HUES48 (cell line): ENCODE data around the gene LY86.
"Not testable (repeated sequence)": the region's sequence is repeated elsewhere in the genome, so short reads cannot be mapped to it uniquely, and the experiment has no call there.

Source experiments
- H3K27ac ChIP-seq: one replicate; pipeline ENCODE4 v1.7.0; 2013; ENCODE audit warnings: low read depth, low read length, inconsistent platforms
- H3K27me3 ChIP-seq: 2 replicates; pipeline ENCODE4 v1.6.1; 2013; ENCODE audit warnings: mild to moderate bottlenecking, low read length; ENCODE audit not compliant: control insufficient read depth, insufficient read depth
- H3K36me3 ChIP-seq: 2 replicates; pipeline ENCODE4 v1.6.1; 2013; ENCODE audit warnings: low read length; ENCODE audit not compliant: control insufficient read depth, insufficient read depth
- H3K4me1 ChIP-seq: 2 replicates; pipeline ENCODE4 v1.6.1; 2013; ENCODE audit warnings: mild to moderate bottlenecking, low read length; ENCODE audit not compliant: control insufficient read depth, insufficient read depth
- H3K4me3 ChIP-seq: 2 replicates; pipeline ENCODE4 v1.5.1; 2013; ENCODE audit warnings: mild to moderate bottlenecking, low read depth, low read length
- H3K9ac ChIP-seq: 2 replicates; pipeline ENCODE4 v1.6.1; 2013; ENCODE audit warnings: mild to moderate bottlenecking, low read depth, low read length, moderate library complexity
- H3K9me3 ChIP-seq: 2 replicates; pipeline ENCODE4 v1.6.1; 2013; ENCODE audit warnings: low read length; ENCODE audit not compliant: control insufficient read depth, insufficient read depth

The LY86 gene

DNA sequence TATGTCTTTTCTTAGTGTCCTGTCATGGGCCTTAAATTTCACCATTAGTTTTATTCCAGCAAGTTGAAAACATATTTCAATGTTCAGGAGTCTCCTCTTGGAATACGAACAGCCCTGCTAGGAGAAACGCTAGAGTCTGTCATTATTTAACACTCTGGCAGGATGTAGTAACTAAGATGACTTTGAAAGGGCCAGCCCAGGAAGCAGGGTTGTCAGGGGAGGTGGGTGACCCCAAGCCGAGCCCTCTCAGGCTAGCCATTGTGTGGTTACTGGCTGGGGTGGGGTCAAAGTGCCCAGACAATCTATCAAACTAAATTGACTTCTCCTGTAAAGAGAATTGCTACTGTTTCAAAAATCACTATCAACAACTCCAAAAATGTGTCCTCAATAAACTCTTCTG lies 67.8 kb downstream of the LY86 start:
- Histone ChIP-seq H3K27me3 (peaks cover 16% of the 10 kb centered on the region), H3K36me3 (no peaks in the 10 kb centered on the region), H3K4me3 (no peak overlapping the region), H3K27ac (no peak overlapping the region), H3K9me3 (no peaks in the 10 kb centered on the region), H3K4me1 (no peaks in the 10 kb centered on the region), H3K9ac (no peak overlapping the region)

DNA sequence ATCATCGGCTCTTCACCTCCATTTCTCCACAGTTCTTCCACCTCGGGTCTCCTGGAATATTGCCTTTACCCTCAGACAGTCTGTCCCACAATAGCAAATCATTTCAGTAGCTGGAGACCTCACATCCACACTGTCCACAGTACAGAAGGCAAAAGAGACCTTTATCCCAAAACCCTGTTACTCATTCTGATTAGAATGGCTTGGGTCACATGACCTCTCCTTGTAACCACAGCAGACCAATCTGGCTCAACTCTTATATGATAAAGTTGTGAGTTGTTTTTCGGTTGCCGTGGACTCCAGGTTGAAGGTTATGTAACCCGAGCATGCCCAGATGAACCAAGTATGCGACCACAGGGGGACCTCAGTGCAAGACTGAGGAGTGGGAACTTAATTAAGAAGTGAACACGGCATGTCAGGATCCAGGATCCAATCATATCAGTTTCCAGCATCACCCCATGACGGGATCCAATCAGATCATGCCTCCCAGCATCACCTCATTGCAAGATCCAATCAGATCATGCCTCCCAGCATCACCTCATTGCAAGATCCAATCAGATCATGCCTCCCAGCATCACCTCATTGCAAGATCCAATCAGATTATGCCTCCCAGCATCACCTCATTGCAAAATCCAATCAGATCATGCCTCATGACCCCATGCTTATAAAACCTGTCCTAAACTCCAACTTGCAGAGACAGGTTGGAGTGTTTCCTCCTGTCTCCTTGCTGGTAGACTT lies 68.7 kb downstream of the LY86 start:
- H3K36me3 ChIP-seq = no peaks in the 10 kb centered on the region
- H3K9me3 ChIP-seq = no peaks in the 10 kb centered on the region
- peaks cover 15% of the 10 kb centered on the region for H3K27me3 ChIP-seq
- no peak overlapping the region for H3K4me3 ChIP-seq
- no peak overlapping the region for H3K9ac ChIP-seq
- no peaks in the 10 kb centered on the region for H3K4me1 ChIP-seq
- H3K27ac ChIP-seq = no peak overlapping the region

DNA sequence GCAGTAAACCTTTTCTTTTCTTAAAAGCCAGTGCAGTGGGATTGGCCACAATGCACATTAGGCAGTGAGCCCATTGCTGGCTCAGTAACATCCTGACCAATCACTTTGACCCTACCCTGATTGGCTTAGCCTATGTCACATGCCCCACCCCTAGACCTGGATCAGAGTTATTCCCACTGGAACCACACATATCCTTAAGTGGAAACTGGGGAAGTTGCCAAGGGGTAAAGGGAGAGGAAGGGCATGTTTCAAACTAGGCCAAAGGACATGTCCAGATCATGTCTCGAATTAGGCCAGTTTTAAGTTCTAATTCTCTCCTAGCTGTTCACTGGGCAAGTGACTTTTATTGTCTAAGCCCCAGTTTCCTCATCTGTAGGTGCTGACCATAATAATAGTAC lies 69.3 kb downstream of the LY86 start:
- H3K27ac ChIP-seq = no peak overlapping the region
- H3K9ac ChIP-seq = no peak overlapping the region

DNA sequence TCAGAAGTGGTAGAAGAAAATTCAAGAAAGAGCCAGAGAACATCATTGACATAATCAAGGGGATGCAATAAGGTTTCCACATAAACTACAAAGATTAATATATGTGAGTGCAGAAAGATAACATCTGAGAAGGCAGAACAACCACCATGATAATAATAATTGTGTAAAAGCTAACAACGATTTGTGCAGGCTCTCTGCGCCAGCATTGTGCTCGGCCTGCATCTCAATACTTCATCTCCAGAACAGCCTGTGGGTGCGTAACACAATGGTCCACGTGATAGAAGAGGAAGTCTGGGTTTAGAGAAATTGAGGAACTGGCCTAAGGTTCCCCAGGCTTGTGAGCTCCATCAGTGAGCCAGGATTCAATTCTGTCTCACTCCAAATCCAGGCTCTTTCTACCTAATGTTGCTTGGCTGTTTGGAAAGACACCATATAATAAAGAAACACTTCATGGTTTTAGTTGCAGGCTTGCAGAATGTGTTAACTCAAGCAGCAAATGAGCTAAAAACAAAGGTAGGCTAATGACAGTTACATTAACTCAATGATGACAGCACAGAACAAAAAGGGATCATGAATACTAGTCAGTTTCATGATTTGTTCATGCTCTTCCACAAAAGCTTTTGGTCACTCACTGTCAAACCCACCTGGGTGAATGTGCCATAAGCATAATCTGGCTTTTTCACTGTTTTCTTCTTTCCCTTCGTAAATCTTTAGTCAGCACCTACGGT lies 71.2 kb downstream of the LY86 start:
- Histone ChIP-seq H3K4me1 (no peaks in the 10 kb centered on the region), H3K27me3 (no peaks in the 10 kb centered on the region), H3K4me3 (no peak overlapping the region), H3K36me3 (no peaks in the 10 kb centered on the region), H3K9ac (no peak overlapping the region), H3K9me3 (no peaks in the 10 kb centered on the region), H3K27ac (no peak overlapping the region)

More for the DNA sequence above, 69.3 kb downstream of the LY86 start:
- no peak overlapping the region for H3K4me3 ChIP-seq
- no peaks in the 10 kb centered on the region for H3K4me1 ChIP-seq
- H3K9me3 ChIP-seq = no peaks in the 10 kb centered on the region
- H3K27me3 ChIP-seq = peaks cover 9% of the 10 kb centered on the region
- no peaks in the 10 kb centered on the region for H3K36me3 ChIP-seq

DNA sequence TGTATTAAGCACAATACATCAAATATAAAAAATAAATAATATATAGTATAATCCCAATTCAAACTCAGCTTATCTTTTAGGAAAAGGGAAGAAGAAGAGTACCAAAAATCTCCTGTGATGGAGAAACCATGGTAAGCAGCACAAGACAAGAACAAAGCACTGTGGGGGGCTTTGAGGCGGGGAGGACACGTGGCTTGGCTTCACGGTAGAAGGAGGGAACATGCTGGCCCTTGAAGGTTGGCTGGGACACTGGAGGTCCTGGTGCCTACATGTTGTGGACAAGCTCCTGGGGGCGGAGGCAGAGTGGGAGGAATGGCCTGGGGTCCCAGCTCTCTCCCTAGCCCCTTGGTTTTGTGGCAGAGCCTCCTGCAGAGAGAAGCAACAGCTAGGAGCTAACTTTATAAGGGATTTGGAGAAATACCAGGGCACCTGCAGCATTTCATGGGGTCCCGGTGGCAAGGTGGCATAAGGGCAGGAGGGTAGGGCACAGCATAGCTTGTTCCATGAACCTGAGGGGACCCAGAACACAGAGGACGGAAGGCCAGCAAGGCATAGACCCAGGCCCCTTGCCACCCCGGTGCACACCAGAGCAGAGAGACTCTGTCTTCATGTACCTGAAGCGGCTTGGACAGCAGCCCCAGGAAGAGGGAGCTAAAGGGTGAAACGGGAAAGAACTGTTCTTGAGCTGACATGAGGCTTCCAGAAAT lies 72.0 kb downstream of the LY86 start:
- Histone ChIP-seq H3K27ac (no peak overlapping the region), H3K9ac (no peak overlapping the region), H3K4me3 (no peak overlapping the region), H3K9me3 (no peaks in the 10 kb centered on the region), H3K4me1 (peaks cover under 1% of the 10 kb centered on the region; the same call in 1 of the 2 replicates), H3K27me3 (no peaks in the 10 kb centered on the region), H3K36me3 (no peaks in the 10 kb centered on the region)

DNA sequence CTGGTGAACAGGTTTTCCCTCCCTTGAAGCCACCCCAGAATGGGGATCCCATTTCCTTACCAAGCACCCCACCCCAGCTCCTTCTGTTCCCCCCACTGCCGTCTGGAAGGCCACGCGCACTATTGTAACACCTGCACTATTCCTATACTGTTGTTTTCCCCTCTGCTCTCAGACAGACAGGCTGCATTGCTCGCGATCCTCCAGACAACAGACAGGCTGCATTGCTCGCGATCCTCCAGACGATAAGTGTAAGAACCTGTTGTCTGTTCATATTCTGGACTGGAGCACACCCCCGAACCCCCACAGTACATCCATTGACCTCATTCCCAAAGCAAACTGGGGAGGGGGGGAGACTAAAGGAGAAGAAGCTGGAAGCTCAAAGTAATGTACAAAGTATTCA lies 72.7 kb downstream of the LY86 start:
- no peak overlapping the region for H3K27ac ChIP-seq
- H3K9me3 ChIP-seq = no peaks in the 10 kb centered on the region

DNA sequence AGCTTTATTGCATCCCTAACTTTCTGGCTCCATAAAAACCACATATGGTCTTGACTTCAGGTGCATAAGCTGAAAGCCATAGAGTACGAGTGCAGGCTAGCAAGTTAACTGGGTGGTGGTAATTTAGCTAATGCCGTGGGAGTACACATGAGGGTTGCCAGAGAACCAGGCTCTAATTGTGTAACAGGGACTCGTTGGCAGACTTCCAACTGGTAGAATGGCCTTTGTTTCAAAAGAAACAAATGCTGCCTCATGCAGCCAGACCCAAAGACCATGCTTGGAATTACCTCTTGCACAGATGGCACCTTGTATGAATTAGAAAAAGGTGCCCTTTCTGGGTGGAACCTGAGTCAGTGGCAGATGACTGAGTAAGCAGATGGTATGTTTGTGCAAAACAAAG lies 73.2 kb downstream of the LY86 start:
- peaks cover 6% of the 10 kb centered on the region; the same call in 1 of the 2 replicates for H3K4me1 ChIP-seq
- H3K27ac ChIP-seq = no peak overlapping the region
- H3K9me3 ChIP-seq = no peaks in the 10 kb centered on the region
- no peaks in the 10 kb centered on the region for H3K27me3 ChIP-seq
- no peak overlapping the region for H3K9ac ChIP-seq
- no peak overlapping the region for H3K4me3 ChIP-seq
- no peaks in the 10 kb centered on the region for H3K36me3 ChIP-seq

More for the DNA sequence above, 72.7 kb downstream of the LY86 start:
- Histone ChIP-seq H3K4me3 (no peak overlapping the region), H3K9ac (no peak overlapping the region), H3K36me3 (no peaks in the 10 kb centered on the region), H3K4me1 (peaks cover 6% of the 10 kb centered on the region; the same call in 1 of the 2 replicates), H3K27me3 (no peaks in the 10 kb centered on the region)

DNA sequence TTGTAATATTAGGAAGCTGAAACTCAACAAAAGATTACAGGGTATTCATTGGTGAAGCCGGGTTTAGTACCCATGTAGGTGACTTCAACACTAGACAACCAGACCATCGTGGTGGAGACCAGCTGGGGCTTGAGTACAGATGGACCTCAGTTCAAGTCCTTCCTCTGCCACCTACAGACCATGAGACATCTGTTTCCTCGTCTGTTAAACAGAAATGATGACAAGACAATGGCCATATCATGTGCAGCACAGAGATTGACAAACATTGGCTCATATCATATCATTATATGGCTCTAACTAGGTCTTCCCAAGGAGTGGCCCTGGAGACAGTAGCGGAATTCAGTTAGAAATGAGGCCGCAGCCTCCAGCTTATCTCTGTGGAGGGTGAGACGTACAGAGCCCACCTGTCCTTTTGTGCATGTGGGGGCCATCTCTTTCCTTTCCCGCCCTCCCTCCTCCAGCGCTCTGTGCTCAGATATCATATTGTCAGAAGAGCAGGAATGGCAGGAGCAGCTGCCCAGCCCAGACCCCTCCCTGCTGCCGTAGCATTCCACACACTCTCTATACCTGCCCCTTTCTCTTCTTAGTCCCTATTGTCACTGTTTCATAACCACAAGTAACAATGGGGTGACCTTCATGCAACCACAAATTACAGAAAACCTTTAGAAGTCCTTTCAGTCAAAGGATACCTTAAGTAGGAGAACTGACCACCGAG lies 75.1 kb downstream of the LY86 start:
- Histone ChIP-seq H3K9ac (no peak overlapping the region), H3K27me3 (no peaks in the 10 kb centered on the region), H3K4me3 (no peak overlapping the region), H3K36me3 (no peaks in the 10 kb centered on the region), H3K9me3 (no peaks in the 10 kb centered on the region), H3K4me1 (peaks cover 6% of the 10 kb centered on the region; the same call in 1 of the 2 replicates), H3K27ac (no peak overlapping the region)

DNA sequence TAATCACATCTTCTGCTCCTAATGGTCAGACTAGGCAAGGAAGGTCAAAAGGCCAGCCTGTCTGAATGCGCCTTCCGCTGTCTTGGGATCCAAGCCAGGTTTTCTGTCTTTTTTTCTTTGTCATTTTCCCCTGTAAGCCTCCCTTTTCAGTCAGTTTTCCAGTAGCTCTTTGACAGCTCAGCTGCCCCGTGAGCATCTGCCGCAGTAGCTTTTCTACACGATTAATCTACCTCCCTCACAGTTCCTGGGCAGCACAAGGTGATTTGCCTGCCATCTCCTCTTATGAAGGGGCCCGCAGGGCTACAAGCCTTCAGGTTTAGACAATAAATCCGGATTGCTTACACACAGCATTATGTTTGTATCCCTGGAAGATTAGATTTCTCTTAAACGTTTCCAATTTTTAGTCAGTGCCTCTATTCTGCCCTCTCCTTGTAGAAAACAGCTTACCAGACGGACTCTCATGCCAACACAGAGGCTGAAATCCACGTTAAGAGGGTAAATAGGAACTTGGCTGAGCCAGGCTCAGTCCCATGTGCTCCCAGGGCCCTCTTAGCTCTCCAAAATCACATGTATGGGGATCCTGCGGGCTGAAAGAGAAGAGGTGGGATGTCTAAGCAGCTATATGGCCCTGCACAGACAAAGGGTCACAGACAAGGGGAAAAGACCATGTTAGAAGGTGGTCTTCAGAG lies 77.2 kb downstream of the LY86 start:
- H3K4me1 ChIP-seq = peaks cover 6% of the 10 kb centered on the region; the same call in 1 of the 2 replicates
- H3K9ac ChIP-seq = no peak overlapping the region
- no peaks in the 10 kb centered on the region for H3K36me3 ChIP-seq

DNA sequence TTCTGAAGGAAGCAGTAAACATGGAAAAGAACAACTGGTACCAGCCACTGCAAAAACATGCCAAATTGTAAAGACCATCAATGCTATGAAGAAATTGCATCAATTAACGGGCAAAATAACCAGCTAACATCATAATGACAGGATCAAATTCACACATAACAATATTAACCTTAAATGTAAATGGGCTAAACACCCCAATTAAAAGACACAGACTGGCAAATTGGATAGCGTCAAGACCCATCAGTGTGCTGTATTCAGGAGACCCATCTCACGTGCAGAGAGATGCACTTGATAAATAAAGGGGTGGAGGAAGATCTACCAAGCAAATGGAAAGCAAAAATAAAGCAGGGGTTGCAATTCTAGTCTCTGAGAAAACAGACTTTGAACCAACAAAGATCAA lies 81.6 kb downstream of the LY86 start:
- H3K27me3 ChIP-seq, H3K9ac ChIP-seq, H3K4me1 ChIP-seq, H3K4me3 ChIP-seq, H3K27ac ChIP-seq, H3K9me3 ChIP-seq, H3K36me3 ChIP-seq: not testable (repeated sequence)

More for the DNA sequence above, 77.2 kb downstream of the LY86 start:
- no peaks in the 10 kb centered on the region for H3K27me3 ChIP-seq
- no peak overlapping the region for H3K27ac ChIP-seq
- H3K9me3 ChIP-seq = no peaks in the 10 kb centered on the region
- no peak overlapping the region for H3K4me3 ChIP-seq
